Prostate gland (tissue), 2 donors: ENCODE measurements around the gene CD300E. TPM values are rescaled to one million over a fixed set of nuclear protein-coding genes. Genes with fewer than 3 reads are reported as not detected.

Source experiments
- DNase-seq: peaks from one replicate; pipeline ENCODE4 v3.0.0-alpha.2; 2019; ENCODE audit warnings: low spot score
- H3K27ac ChIP-seq, 2 donors: fragments of 200-600 bp; sonication (generic); 2 replicates each; pipeline ENCODE4 v1.5.1; 2017 to 2019
- H3K27me3 ChIP-seq: fragments of 200-600 bp; sonication (generic); replicated peaks from 2 replicates; pipeline ENCODE4 v1.5.1; 2019; ENCODE audit not compliant: insufficient read depth
- H3K36me3 ChIP-seq, 2 donors: fragments of 200-600 bp; sonication (generic); 1 replicate in 1 of 2; 2 replicates in 1 of 2; pipeline versions ENCODE4 v1.5.1 to v1.8.1; 2017 to 2019
- H3K4me1 ChIP-seq: fragments of 200-600 bp; sonication (generic); replicated peaks from 2 replicates; pipeline ENCODE4 v1.5.1; 2019
- H3K4me3 ChIP-seq, 2 donors: fragments of 200-600 bp; sonication (generic); 2 replicates each; pipeline ENCODE4 v1.5.1; 2017 to 2019
- H3K9me3 ChIP-seq: fragments of 200-600 bp; sonication (generic); 2 replicates; pipeline ENCODE4 v1.5.1; 2017
- CTCF ChIP-seq, 4 experiments: fragments of 200-600 bp in 2 of 4; fragments of 450-650 bp in 2 of 4; sonication (generic) in 2 of 4; IDR thresholded peaks; 1 replicate in 3 of 4; 2 replicates in 1 of 4; pipeline ENCODE4 v1.5.1; 2016 to 2019; ENCODE audit warnings: antibody characterized with exemption in 4 of 4, mild to moderate bottlenecking in 2 of 4, moderate library complexity in 2 of 4
- POLR2A ChIP-seq: fragments of 450-650 bp; IDR thresholded peaks from one replicate; pipeline ENCODE4 v1.6.1; 2016; ENCODE audit warnings: antibody characterized with exemption, mild to moderate bottlenecking
- POLR2AphosphoS5 ChIP-seq: sonication (generic); formaldehyde crosslinking; IDR thresholded peaks from one replicate; pipeline ENCODE4 v1.6.1; 2017; ENCODE audit warnings: antibody characterized with exemption
- WGBS: methylation state at CpG from one replicate; pipeline ENCODE4 v1.1.5; 2018; 5-methylcytosine and 5-hydroxymethylcytosine counted together
- intact Hi-C: fragments of 100-400 bp; cut with DNase I; formaldehyde crosslinking; loops from one replicate; pipeline ENCODE4 v1.14.2; 2022
- total RNA-seq, 2 donors: library from RNA; depleted of rRNA; stranded (reverse); fragments of >200 nt; gene quantifications; one replicate each; pipeline ENCODE4 v1.1.0, GENCODE V29; 2016

Gene CD300E
- total RNA-seq, 2 donors from 2014 or later, result 0.45 TPM; not detected in 1

GRCh38 chr17:74658620-74659019, 35.1 kb upstream of the CD300E start:
- 81% methylated on average over 6 of the region's 6 CpGs for WGBS
- Histone ChIP-seq H3K36me3 (no peaks in the 10 kb centered on the region), H3K27ac (no peak overlapping the region), H3K27me3 (no peaks in the 10 kb centered on the region), H3K4me1 (no peaks in the 10 kb centered on the region), H3K4me3 (no peak overlapping the region), H3K9me3 (no peaks in the 10 kb centered on the region)
- TF ChIP-seq POLR2A, result no peak
- no peak for TF ChIP-seq POLR2AphosphoS5
- TF ChIP-seq CTCF (IDR thresholded peaks at IDR 0.05), result no peak
- intact Hi-C loops, result no loop called here
- no peak for DNase-seq

- TF ChIP-seq CTCF (IDR thresholded peaks at IDR 0.05) (no peak), POLR2AphosphoS5 (no peak), POLR2A (no peak)
- no peak for DNase-seq
- Histone ChIP-seq H3K27me3 (peaks cover 6% of the 10 kb centered on the region), H3K9me3 (no peaks in the 10 kb centered on the region), H3K4me1 (no peaks in the 10 kb centered on the region), H3K27ac (no peak overlapping the region), H3K4me3 (no peak overlapping the region), H3K36me3 (no peaks in the 10 kb centered on the region)
- intact Hi-C loops, result no loop called here
- 45% methylated on average over 5 of the region's 5 CpGs for WGBS
Observed at GRCh38 chr17:74654742-74655141, 31.2 kb upstream of the CD300E start.

- DNase-seq, result no peak
- H3K27ac ChIP-seq, result no peak overlapping the region
- no peak for TF ChIP-seq POLR2A
- no peak for TF ChIP-seq CTCF (IDR thresholded peaks at IDR 0.05)
- TF ChIP-seq POLR2AphosphoS5, result no peak
- no peak overlapping the region for H3K4me3 ChIP-seq
- intact Hi-C loops, result no loop called here
- no peaks in the 10 kb centered on the region for H3K9me3 ChIP-seq
- no peaks in the 10 kb centered on the region for H3K36me3 ChIP-seq
- peaks cover 6% of the 10 kb centered on the region for H3K27me3 ChIP-seq
- H3K4me1 ChIP-seq, result no peaks in the 10 kb centered on the region
- WGBS, result 82% methylated on average over 3 of the region's 3 CpGs
Observed at GRCh38 chr17:74652020-74652419, 28.5 kb upstream of the CD300E start.

GRCh38 chr17:74649909-74650308, 26.4 kb upstream of the CD300E start:
- H3K27ac ChIP-seq, result no peak overlapping the region
- H3K27me3 ChIP-seq, result peaks cover 6% of the 10 kb centered on the region
- H3K4me3 ChIP-seq, result no peak overlapping the region
- TF ChIP-seq POLR2AphosphoS5 (no peak), POLR2A (no peak), CTCF (IDR thresholded peaks at IDR 0.05) (no peak)
- no peaks in the 10 kb centered on the region for H3K36me3 ChIP-seq
- intact Hi-C loops, result no loop called here
- no peaks in the 10 kb centered on the region for H3K9me3 ChIP-seq
- no peak for DNase-seq
- H3K4me1 ChIP-seq, result no peaks in the 10 kb centered on the region
- 70% methylated on average over 6 of the region's 6 CpGs for WGBS

- no peak overlapping the region for H3K4me3 ChIP-seq
- peaks cover 5% of the 10 kb centered on the region for H3K27me3 ChIP-seq
- H3K36me3 ChIP-seq, result no peaks in the 10 kb centered on the region
- no peaks in the 10 kb centered on the region for H3K4me1 ChIP-seq
- WGBS, result 75% methylated on average over 9 of the region's 9 CpGs
- no peak overlapping the region for H3K27ac ChIP-seq
- no peak for DNase-seq
- H3K9me3 ChIP-seq, result no peaks in the 10 kb centered on the region
- intact Hi-C loops, result no loop called here
- TF ChIP-seq CTCF (IDR thresholded peaks at IDR 0.05) (no peak), POLR2A (no peak), POLR2AphosphoS5 (no peak)
Observed at GRCh38 chr17:74647871-74648672, 24.5 kb upstream of the CD300E start.
